Panc1 (cell line): ENCODE measurements around the gene SMOC2. TPM values are rescaled to one million over a fixed set of nuclear protein-coding genes. Genes with fewer than 3 reads are reported as not detected.

Experiments used
- ATAC-seq: fragments of 200-7000 bp; cut with Tn5 transposase; 2 replicates; pipeline ENCODE4 v1.9.1; 2020; ENCODE audit warnings: mild to moderate bottlenecking, moderate library complexity
- BruUV-seq: library from RNA; stranded (reverse); fragments of 400-500 nt; replicated peaks from 2 replicates; lab custom pipeline; 2021; lab: Mats Ljungman, UMichigan
- CTCF ChIA-PET: fragments of 300-600 bp; sonication (Branson Sonifier 250); formaldehyde crosslinking; loops from one replicate; lab custom pipeline; 2022; ENCODE audit warnings: antibody characterized with exemption; lab: Charles Lee
- POLR2A ChIA-PET: fragments of 300-600 bp; sonication (Branson Sonifier 250); formaldehyde crosslinking; loops from one replicate; lab custom pipeline; 2022; ENCODE audit warnings: antibody characterized with exemption; lab: Charles Lee
- DNase-seq: peaks from one replicate; pipeline ENCODE4 v3.0.0-alpha.2; 2010; ENCODE audit warnings: low read depth, low spot score
- H3K27ac ChIP-seq: 2 replicates; pipeline ENCODE4 v1.5.1; 2011; ENCODE audit warnings: mild to moderate bottlenecking, low read length, inconsistent platforms
- H3K27me3 ChIP-seq: fragments of 200-500 bp; sonication (Bioruptor generic); 2 replicates; pipeline ENCODE4 v1.6.0; 2014; ENCODE audit warnings: low read length, inconsistent platforms; ENCODE audit not compliant: control insufficient read depth, insufficient read depth
- H3K36me3 ChIP-seq: fragments of 200-500 bp; sonication (Bioruptor generic); 2 replicates; pipeline ENCODE4 v1.5.1; 2014; ENCODE audit warnings: inconsistent platforms, mild to moderate bottlenecking, low read length, moderate library complexity; ENCODE audit not compliant: control insufficient read depth, insufficient read depth
- H3K4me1 ChIP-seq: 2 replicates; pipeline ENCODE4 v1.5.1; 2011; ENCODE audit warnings: inconsistent platforms, mild to moderate bottlenecking, low read length, moderate library complexity; ENCODE audit not compliant: control insufficient read depth, insufficient read depth
- H3K4me3 ChIP-seq, 2 experiments: 2 replicates each; pipeline ENCODE4 v1.5.1; 2011 to 2012; ENCODE audit warnings: low read depth in 2 of 2, low read length in 2 of 2, mild to moderate bottlenecking in 2 of 2, inconsistent platforms in 1 of 2, moderate library complexity in 1 of 2
- H3K9me3 ChIP-seq: fragments of 200-500 bp; sonication (Bioruptor generic); 2 replicates; pipeline ENCODE4 v1.5.1; 2014; ENCODE audit warnings: low read depth, mild to moderate bottlenecking, inconsistent platforms, low read length, moderate library complexity; ENCODE audit not compliant: control insufficient read depth, insufficient read depth
- POLR2AphosphoS5 ChIP-seq: IDR thresholded peaks from 2 replicates; pipeline ENCODE4 v1.6.1; 2012; ENCODE audit warnings: mild to moderate bottlenecking, low read depth, low read length, moderate library complexity
- SIN3A ChIP-seq: IDR thresholded peaks from 2 replicates; pipeline ENCODE4 v1.6.1; 2012; ENCODE audit warnings: low read depth, mild to moderate bottlenecking, low read length, moderate library complexity, borderline replicate concordance; ENCODE audit not compliant: insufficient read depth
- TCF7L2 ChIP-seq: IDR thresholded peaks from 2 replicates; pipeline ENCODE4 v1.6.1; 2011; ENCODE audit warnings: mild to moderate bottlenecking, low read depth, low read length, inconsistent platforms
- in situ Hi-C: cut with HindIII; loops from 2 replicates; pipeline ENCODE4 v1.10.0; 2016; ENCODE audit warnings: low sequenced_read_pairs, low pct_unique_long_range_greater_than_20kb
- intact Hi-C: fragments of 100-400 bp; cut with micrococcal nuclease; formaldehyde crosslinking; loops from one replicate; pipeline ENCODE4 v1.10.0; 2022; ENCODE audit not compliant: unreplicated experiment
- total RNA-seq: library from RNA; stranded (reverse); gene quantifications from one replicate; pipeline ENCODE4 v1.2.1, GENCODE V29; 2021; ENCODE audit not compliant: unreplicated experiment
- TF ChIP-seq, protein P1 (sequence below), 2 experiments: IDR thresholded peaks; 2 replicates each; pipeline ENCODE4 v1.6.1; 2011 to 2012; ENCODE audit warnings: low read depth in 2 of 2, control low read depth in 1 of 2, low read length in 1 of 2, mild to moderate bottlenecking in 1 of 2, moderate library complexity in 1 of 2; ENCODE audit not compliant: insufficient read depth in 1 of 2
- TF ChIP-seq, protein P2 (sequence below): fragments of 450-650 bp; IDR thresholded peaks from 2 replicates; pipeline ENCODE4 v1.5.1; 2017; ENCODE audit warnings: mild to moderate bottlenecking

SMOC2 gene
- total RNA-seq, 1 experiment from 2014 or later: 0.13 TPM

DNA sequence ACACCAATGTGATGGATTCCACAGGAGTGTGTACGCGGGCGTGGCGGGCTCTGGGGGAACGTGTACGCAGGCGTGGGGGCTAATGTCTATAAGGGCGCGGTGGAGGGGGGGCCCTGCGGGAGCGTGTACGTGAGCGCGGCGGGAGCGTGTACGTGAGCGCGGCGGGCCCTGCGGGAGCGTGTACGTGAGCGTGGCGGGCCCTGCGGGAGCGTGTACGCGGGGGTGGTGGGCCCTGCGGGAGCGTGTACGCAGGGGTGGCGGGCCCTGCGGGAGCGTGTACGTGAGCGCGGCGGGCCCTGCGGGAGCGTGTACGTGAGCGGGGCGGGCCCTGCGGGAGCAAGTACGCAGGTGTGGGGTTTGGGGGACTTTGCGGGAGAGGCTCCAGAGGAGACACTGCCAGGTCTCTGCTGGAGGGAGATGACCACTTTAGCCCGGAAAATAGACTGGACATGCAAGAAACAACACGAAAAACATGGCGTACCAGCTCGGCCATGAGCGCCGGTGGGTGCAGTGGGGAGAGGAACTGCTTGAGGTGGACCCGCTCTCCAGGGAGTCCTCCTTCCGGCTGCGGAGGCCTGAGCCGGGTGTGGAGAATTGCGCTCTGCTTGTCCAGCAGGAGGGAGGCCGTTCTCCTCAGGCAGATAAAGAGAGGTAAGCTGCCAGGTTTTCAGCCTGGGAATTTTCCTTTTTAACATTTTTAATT is 27.8 kb upstream of the SMOC2 start:
- TF ChIP-seq, protein P1, sequence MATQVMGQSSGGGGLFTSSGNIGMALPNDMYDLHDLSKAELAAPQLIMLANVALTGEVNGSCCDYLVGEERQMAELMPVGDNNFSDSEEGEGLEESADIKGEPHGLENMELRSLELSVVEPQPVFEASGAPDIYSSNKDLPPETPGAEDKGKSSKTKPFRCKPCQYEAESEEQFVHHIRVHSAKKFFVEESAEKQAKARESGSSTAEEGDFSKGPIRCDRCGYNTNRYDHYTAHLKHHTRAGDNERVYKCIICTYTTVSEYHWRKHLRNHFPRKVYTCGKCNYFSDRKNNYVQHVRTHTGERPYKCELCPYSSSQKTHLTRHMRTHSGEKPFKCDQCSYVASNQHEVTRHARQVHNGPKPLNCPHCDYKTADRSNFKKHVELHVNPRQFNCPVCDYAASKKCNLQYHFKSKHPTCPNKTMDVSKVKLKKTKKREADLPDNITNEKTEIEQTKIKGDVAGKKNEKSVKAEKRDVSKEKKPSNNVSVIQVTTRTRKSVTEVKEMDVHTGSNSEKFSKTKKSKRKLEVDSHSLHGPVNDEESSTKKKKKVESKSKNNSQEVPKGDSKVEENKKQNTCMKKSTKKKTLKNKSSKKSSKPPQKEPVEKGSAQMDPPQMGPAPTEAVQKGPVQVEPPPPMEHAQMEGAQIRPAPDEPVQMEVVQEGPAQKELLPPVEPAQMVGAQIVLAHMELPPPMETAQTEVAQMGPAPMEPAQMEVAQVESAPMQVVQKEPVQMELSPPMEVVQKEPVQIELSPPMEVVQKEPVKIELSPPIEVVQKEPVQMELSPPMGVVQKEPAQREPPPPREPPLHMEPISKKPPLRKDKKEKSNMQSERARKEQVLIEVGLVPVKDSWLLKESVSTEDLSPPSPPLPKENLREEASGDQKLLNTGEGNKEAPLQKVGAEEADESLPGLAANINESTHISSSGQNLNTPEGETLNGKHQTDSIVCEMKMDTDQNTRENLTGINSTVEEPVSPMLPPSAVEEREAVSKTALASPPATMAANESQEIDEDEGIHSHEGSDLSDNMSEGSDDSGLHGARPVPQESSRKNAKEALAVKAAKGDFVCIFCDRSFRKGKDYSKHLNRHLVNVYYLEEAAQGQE (IDR thresholded peaks at IDR 0.05; ENCODE audit: insufficient read depth in 1 of 2, low read depth in 2 of 2, low read length in 1 of 2): no peak
- TF ChIP-seq SIN3A (no peak), TCF7L2 (no peak), POLR2AphosphoS5 (no peak)
- TF ChIP-seq, protein P2, sequence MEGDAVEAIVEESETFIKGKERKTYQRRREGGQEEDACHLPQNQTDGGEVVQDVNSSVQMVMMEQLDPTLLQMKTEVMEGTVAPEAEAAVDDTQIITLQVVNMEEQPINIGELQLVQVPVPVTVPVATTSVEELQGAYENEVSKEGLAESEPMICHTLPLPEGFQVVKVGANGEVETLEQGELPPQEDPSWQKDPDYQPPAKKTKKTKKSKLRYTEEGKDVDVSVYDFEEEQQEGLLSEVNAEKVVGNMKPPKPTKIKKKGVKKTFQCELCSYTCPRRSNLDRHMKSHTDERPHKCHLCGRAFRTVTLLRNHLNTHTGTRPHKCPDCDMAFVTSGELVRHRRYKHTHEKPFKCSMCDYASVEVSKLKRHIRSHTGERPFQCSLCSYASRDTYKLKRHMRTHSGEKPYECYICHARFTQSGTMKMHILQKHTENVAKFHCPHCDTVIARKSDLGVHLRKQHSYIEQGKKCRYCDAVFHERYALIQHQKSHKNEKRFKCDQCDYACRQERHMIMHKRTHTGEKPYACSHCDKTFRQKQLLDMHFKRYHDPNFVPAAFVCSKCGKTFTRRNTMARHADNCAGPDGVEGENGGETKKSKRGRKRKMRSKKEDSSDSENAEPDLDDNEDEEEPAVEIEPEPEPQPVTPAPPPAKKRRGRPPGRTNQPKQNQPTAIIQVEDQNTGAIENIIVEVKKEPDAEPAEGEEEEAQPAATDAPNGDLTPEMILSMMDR: no peak
- BruUV-seq: no TSS peak
- Histone ChIP-seq H3K4me1 (no peaks in the 10 kb centered on the region), H3K9me3 (no peaks in the 10 kb centered on the region), H3K36me3 (no peaks in the 10 kb centered on the region), H3K4me3 (no peak overlapping the region), H3K27ac (no peak overlapping the region), H3K27me3 (peaks cover 6% of the 10 kb centered on the region; the same call in 1 of the 2 replicates)
- no peak for DNase-seq
- POLR2A ChIA-PET: no interaction called here
- in situ Hi-C loops: no loop called here
- no peak; the same call in 1 of the 2 replicates for ATAC-seq
- intact Hi-C loops: no loop called here
- CTCF ChIA-PET: no interaction called here

DNA sequence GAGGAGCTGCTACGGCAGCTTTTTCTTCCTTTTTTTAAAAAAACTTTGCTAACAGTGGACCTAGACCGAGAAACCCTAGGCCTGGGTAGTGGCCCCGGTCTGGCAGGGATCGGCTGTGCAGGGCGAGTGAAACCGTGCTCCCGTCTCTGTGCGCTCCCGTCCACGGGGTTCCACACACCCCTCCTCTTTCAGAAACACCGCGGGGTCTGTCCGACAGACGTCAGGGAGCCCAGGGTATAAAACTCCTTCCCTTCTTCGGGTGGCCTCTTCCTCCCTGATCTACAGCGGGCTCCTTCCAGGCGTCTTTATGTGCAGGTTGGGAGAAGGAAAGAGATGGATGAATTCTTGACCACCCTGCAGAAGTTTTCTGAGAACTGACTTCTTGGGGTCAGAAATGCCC is 27.1 kb upstream of the SMOC2 start:
- no peak overlapping the region for H3K27ac ChIP-seq
- DNase-seq: no peak
- BruUV-seq: no TSS peak

More for the DNA sequence above, 27.1 kb upstream of the SMOC2 start:
- H3K4me1 ChIP-seq: no peaks in the 10 kb centered on the region
- H3K9me3 ChIP-seq: no peaks in the 10 kb centered on the region
- no peak overlapping the region for H3K4me3 ChIP-seq
- no peaks in the 10 kb centered on the region for H3K36me3 ChIP-seq
- TF ChIP-seq, protein P1 (IDR thresholded peaks at IDR 0.05; ENCODE audit: insufficient read depth in 1 of 2, low read depth in 2 of 2, low read length in 1 of 2): no peak
- TF ChIP-seq SIN3A (no peak), POLR2AphosphoS5 (no peak), TCF7L2 (no peak)
- TF ChIP-seq, protein P2: no peak
- in situ Hi-C loops (no loop called here), intact Hi-C loops (no loop called here)
- ATAC-seq: no peak
- POLR2A ChIA-PET: no interaction called here
- CTCF ChIA-PET: no interaction called here
- H3K27me3 ChIP-seq: peaks cover 6% of the 10 kb centered on the region
